ENCODE data around the gene ZNF302.

DNA sequence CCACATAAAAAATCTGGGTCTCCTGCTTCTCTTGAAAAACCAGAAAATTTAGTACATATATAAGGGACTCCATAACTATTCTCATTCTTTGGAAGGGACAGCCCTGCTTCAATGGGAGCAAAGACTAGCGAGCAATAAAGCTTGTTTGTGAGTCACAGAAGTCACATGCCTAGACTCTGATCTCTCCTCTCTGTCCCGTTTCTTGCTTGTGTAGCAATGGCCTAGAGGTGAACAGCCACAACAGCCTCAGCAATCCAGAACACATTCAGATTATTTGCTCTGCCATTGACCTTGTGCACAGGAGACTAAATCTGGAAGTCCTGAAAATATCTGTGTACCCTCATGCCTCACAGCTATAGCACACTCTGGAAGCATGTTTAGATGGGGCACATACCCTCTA is 43.7 kb upstream of the ZNF302 start:
- TF ChIP-seq, protein P1, sequence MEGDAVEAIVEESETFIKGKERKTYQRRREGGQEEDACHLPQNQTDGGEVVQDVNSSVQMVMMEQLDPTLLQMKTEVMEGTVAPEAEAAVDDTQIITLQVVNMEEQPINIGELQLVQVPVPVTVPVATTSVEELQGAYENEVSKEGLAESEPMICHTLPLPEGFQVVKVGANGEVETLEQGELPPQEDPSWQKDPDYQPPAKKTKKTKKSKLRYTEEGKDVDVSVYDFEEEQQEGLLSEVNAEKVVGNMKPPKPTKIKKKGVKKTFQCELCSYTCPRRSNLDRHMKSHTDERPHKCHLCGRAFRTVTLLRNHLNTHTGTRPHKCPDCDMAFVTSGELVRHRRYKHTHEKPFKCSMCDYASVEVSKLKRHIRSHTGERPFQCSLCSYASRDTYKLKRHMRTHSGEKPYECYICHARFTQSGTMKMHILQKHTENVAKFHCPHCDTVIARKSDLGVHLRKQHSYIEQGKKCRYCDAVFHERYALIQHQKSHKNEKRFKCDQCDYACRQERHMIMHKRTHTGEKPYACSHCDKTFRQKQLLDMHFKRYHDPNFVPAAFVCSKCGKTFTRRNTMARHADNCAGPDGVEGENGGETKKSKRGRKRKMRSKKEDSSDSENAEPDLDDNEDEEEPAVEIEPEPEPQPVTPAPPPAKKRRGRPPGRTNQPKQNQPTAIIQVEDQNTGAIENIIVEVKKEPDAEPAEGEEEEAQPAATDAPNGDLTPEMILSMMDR (IDR thresholded peaks at IDR 0.05; ENCODE audit: insufficient read depth, low read depth, low read length), result no peak
- no peak for TF ChIP-seq EZH2 (IDR thresholded peaks at IDR 0.05; ENCODE audit: insufficient read depth, low read length)
